GM10266 (cell line): ENCODE data around the gene ME3.

Source experiments
- DNase-seq: peaks from one replicate; pipeline ENCODE4 v3.0.0; 2012; ENCODE audit errors: extremely low spot score
- TF ChIP-seq, protein P1 (sequence below): IDR thresholded peaks from 2 replicates; pipeline ENCODE4 v1.5.1; 2012; ENCODE audit warnings: mild to moderate bottlenecking, low read depth; ENCODE audit not compliant: control insufficient read depth, insufficient read depth; ENCODE audit errors: missing control alignments

ME3 gene

DNA sequence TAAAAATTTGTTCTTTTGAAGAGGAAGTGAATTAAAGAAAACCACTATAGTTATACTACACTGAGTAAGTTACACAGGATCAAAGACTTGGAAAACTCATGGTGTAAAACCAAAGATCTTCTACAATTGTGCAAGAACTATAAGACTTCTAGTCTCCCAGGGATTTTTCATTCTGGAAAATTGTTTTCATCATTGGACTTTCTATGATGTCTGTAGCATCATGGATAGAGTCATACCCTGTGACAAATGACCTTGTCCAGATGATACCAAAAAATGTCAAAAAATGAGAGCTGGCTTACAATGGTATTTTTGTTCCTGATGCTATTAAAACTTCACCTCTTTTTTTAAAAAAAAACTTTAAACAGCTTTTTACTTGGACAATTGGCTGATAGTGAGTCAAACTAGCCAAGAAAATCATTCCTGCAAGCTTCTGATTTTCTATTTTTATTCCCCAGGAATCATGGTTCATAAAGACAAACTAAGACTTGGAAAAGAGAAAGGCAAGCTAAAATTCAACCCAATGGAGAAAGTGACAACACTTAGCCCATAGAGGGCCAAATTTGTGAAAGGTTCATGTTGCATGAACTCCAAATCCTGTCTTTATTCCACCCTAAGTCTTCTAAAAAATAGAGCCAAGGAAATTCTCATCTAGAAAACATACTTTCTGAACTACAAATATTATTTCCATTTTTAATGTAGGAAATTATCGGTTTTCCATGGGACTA is 30.7 kb downstream of the ME3 start:
- no peak for DNase-seq
- TF ChIP-seq, protein P1, sequence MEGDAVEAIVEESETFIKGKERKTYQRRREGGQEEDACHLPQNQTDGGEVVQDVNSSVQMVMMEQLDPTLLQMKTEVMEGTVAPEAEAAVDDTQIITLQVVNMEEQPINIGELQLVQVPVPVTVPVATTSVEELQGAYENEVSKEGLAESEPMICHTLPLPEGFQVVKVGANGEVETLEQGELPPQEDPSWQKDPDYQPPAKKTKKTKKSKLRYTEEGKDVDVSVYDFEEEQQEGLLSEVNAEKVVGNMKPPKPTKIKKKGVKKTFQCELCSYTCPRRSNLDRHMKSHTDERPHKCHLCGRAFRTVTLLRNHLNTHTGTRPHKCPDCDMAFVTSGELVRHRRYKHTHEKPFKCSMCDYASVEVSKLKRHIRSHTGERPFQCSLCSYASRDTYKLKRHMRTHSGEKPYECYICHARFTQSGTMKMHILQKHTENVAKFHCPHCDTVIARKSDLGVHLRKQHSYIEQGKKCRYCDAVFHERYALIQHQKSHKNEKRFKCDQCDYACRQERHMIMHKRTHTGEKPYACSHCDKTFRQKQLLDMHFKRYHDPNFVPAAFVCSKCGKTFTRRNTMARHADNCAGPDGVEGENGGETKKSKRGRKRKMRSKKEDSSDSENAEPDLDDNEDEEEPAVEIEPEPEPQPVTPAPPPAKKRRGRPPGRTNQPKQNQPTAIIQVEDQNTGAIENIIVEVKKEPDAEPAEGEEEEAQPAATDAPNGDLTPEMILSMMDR: no peak

DNA sequence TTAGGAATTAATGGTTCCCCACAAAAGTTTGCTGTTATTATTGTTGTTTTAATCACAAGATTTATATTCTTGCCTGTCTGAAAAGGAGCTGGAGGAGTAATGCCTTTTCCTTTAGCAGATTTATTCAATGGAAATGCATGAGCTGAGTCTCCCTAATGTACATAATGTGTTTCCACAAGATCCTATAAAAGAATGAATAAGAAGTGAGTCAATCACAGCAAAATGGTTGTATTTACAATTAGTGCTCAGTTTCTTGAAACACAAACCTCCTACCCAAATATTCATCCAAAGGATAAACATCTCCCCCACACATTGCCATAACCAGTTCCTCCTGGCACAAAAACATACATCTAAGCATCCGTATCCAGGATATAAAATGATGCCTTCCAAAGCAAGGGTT is 33.3 kb downstream of the ME3 start:
- TF ChIP-seq, protein P1: no peak

DNA sequence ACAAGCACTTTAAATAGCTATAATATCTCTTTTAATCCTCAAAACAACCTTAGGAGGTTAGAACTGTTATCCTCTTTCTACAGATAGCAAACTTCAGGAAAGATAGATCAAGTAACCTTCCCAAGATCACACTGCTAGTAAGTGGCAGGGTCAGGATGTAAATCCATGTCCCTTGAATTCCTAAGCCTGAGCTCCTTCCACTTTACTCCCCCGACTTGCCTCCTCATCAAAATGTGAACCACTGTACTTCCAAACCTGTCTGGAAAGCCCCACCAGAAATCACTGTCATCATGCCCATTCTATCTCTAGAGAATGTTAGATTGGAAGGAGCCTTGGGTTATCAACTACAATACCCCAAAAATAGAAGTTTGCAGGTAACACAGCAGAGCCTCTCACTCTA is 33.7 kb downstream of the ME3 start:
- TF ChIP-seq, protein P1: no peak
- DNase-seq: no peak

More for the DNA sequence above, 33.3 kb downstream of the ME3 start:
- DNase-seq: no peak

DNA sequence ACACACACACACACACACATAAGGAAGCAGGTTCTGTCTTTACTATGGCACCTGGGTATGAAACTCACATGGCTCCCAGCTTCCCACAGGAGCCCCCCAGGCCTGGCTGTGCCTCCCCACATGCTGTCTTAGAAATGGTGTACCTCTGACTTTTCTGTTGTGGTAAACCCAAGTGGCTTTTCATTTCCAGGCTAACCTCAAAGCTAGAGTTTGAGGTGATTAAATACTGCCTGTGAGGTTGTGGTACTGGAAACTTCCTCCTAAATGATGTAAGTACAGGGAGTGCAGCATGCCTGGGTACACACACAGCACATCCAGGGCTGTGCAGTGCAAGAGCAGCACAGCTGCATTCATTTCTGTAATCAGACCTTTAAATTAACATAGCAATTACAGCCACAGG is 34.4 kb downstream of the ME3 start:
- DNase-seq: no peak
- TF ChIP-seq, protein P1: no peak

DNA sequence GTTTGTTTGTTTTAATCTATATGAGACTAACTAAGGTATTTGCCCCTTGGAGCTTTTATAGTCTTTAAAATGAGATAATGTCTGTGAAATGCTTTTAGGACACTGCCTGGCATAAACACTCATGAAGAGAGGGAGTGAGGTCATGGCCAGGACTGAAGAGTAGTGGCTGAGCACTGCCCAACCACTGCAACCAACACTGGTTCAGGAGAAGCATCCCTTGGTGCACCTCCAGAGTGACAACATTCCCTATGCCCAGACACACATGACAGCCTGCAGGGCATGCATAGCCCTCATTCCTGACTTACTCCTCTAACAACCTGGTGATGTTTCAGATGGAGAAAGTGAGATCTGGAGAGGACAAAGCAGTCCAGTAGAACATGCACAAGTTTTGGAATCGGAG is 36.1 kb downstream of the ME3 start:
- TF ChIP-seq, protein P1: no peak
- DNase-seq: no peak

DNA sequence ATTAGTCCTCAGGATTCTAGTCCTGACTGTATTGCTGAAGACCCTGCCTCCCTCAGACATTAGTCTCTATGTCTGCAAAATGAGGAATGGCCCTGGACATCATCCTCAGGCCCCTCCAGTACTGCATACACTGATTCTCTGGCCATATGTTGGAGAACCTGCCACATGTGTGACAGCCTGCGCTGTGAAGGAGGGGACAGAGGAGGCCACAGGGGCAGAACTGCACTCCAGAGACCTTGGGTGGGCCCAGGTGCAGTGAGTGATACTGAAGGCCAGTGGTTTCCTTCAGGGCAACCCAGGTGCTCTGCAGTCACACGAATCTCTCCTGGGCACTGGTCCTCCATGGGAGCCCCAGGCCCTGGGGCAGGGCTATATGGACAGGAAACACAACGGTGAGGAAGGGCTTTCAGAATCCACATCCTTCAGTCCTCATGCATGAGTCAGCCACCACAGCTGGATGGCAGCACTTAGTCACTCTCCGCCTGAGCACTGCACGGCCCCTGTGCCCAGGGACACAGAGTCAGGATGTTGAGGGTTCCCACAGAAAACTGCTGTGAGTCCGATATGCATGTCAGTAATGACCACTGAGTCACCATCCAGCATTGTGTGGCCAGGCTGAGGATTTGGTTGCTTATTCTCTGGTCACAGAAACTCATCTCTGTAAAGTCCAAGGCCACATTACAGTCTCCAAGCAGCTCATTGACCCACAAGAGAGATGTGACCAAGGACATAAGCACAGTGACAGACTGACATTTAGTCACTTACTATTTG is 39.7 kb downstream of the ME3 start:
- DNase-seq: no peak
- TF ChIP-seq, protein P1: no peak
